IPS DF 4.7 (cell line): Measurements from ENCODE around the gene GAS2L1.

Experiments
- DNase-seq: peaks from one replicate; pipeline ENCODE4 v3.0.0-alpha.2; 2013; ENCODE audit warnings: low spot score; ENCODE audit errors: extremely low read depth

Gene GAS2L1

GRCh38 chr22:29275167-29275566 lies 31.3 kb upstream of the GAS2L1 start:
- no peak for DNase-seq

- no peak for DNase-seq
These were observed 30.5 kb upstream of the GAS2L1 start for GRCh38 chr22:29275819-29276565.

GRCh38 chr22:29277927-29278326 lies 28.5 kb upstream of the GAS2L1 start:
- DNase-seq = no peak

- DNase-seq = no peak
These were observed 22.3 kb upstream of the GAS2L1 start for GRCh38 chr22:29284196-29284595.

- DNase-seq = no peak
These were observed 17.6 kb upstream of the GAS2L1 start for GRCh38 chr22:29288837-29289236.

GRCh38 chr22:29290061-29290460 lies 16.4 kb upstream of the GAS2L1 start:
- no peak for DNase-seq

GRCh38 chr22:29291215-29291614 lies 15.2 kb upstream of the GAS2L1 start:
- DNase-seq = no peak

- DNase-seq = no peak
These were observed 14.1 kb upstream of the GAS2L1 start for GRCh38 chr22:29292379-29292778.

- DNase-seq = no peak
These were observed 7.8 kb upstream of the GAS2L1 start for GRCh38 chr22:29298641-29299040.

- DNase-seq = no peak
These were observed 7.1 kb upstream of the GAS2L1 start for GRCh38 chr22:29299136-29299900.

- DNase-seq = no peak
These were observed 6.0 kb upstream of the GAS2L1 start for GRCh38 chr22:29300467-29300806.

- no peak for DNase-seq
These were observed 5.4 kb upstream of the GAS2L1 start for GRCh38 chr22:29300807-29301601.

GRCh38 chr22:29301716-29302401 lies 4.6 kb upstream of the GAS2L1 start:
- DNase-seq = no peak

- no peak for DNase-seq
These were observed 4.1 kb upstream of the GAS2L1 start for GRCh38 chr22:29302402-29302680.

GRCh38 chr22:29302681-29303465 lies 3.6 kb upstream of the GAS2L1 start:
- no peak for DNase-seq

GRCh38 chr22:29305836-29306174 lies 645 bp upstream of the GAS2L1 start:
- no peak for DNase-seq

GRCh38 chr22:29306835-29307595 lies 565 bp downstream of the GAS2L1 start:
- DNase-seq = no peak

GRCh38 chr22:29307596-29308147 lies 1.2 kb downstream of the GAS2L1 start:
- DNase-seq = no peak

- no peak for DNase-seq
These were observed 1.8 kb downstream of the GAS2L1 start for GRCh38 chr22:29308148-29308790.
